GM12872 (cell line): ENCODE data around the gene KLF12.

Experiments
- CTCF ChIP-seq: IDR thresholded peaks from 3 replicates; pipeline ENCODE4 v1.5.1; 2011; ENCODE audit warnings: low read depth, mild to moderate bottlenecking, low read length, moderate library complexity; ENCODE audit not compliant: insufficient read depth

Gene KLF12

DNA sequence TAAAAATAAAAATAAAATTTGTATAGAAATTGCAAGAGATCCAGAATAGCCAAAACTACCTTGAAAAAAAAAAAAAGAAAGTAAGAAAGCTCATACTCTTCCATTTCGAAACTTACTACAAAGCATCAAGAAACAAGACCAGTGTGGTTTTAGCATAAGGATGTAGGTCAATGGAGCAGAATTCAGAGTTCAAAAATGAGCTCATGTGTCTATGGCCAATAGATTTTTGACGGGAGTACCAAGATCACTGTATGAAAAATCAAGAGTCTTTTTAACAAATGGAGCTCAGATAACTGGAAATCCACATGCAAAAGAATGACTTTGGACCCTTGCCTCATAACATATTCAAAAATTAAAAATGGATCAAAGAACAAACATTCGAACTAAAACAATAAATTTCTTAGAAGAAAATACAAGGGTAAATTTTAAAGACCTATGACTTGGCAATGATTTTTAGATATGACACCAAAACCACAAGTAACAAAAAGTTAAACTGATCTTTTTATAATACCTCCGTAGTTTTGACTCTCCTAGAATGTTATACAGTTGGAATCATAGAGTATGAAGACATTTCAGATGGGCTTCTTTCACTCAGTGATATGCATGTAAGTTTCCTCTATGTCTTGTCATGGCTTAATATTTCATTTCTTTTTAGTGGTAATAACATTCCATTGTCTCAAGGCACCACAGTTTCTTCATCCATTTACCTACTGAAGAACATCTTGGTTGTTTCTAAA is 43.2 kb downstream of the KLF12 start:
- no peak for TF ChIP-seq CTCF

DNA sequence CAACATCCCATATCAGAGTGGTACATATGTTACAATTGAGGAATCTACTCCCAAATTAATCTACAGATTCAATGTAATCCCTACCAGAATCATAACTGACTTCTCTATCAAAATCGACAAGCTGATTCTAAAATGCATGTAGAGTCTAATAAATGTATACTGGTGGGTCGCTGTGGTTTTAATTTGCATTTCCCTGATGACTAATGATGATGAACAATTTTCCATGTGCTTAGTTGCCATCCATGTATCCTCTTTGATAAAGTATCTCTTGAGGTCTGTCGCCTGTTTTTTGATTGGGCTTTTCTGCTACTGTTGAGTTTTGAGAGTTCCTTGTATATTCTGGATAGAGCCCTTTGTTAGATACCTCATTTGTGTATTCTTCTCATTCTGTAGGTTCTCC is 43.8 kb downstream of the KLF12 start:
- no peak for TF ChIP-seq CTCF

- no peak for TF ChIP-seq CTCF
These were observed 46.8 kb downstream of the KLF12 start for GRCh38 chr13:74087357-74087756.
